Hypothalamus (tissue), 51 donors: ENCODE results near the gene CHI3L2.
A peak's percentile ranks its signal among the peaks of the same experiment; 100 is the strongest.

Experiments
- DNase-seq, 51 donors: peaks; one replicate each; lab custom pipeline; 2025; lab: John Stamatoyannopoulos, UW

Gene CHI3L2

DNA sequence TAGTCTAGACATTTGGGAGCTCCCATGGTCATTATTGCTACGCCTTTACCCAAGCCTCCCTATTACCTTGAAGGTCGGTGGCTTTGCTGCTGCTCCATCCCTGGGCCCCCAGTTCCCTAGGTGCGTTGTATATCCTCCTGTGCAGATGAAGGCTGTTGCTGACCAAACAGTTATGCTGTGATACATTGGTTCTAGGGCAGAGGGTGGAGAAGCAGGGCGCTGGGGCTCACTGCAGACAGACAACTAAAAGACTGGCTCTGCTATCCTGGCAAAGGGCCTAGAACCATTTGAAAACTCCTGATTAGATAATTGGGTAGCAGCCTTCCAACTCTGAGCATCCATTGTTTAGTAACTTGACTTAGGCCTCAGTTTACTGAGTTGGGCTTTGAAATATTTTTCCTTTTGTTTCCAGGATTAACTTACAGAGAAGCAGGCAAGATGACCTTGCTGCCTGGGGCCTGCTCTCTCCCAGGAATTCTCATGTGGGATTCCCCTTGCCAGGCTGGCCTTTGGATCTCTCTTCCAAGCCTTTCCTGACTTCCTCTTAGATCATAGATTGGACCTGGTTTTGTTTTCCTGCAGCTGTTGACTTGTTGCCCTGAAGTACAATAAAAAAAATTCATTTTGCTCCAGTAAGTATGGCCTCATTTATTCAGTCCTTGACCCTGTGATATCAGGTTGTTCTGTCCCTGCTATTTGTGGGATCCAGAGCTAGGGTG is 15.5 kb downstream of the CHI3L2 start:
- DNase-seq, result no peak

DNA sequence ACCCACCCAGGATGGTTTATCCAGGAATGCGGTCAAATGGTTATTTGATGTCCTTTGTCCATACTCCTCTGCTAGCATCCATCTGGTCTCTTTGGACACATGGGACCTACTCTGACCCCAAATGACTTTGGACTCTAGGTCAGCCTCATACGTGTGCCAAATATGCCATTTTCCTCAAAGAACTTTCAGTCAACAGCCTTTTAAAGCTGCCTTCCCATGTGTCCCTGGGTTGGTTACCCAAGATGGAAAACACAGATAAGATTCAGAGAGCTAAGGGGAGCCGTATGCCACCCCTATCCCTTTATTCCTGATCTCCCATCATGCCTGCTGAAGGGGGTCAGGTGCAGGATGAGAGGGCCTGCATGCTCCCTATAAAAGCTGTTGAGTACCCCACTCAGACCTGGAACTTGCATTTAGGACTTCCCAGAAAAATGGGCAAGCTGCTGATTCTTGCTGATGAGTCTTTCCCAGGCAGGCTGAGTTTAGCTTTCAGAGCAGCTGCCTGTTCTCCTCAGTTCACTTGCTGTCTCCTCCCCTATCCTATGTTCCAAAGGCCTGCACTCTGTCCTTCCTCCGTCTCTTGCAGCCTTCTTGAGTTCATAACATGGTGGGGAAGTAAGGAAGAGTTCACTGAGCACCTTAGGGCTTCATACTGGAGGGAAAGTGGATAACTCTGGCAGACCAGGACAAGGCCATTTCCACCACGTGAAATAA is 19.8 kb downstream of the CHI3L2 start:
- DNase-seq, result no peak

GRCh38 chr1:111249960-111250359 is 22.4 kb downstream of the CHI3L2 start:
- DNase-seq, result peak in 25 of 51 donors; percentile 11 to 73 (median 33)

DNA sequence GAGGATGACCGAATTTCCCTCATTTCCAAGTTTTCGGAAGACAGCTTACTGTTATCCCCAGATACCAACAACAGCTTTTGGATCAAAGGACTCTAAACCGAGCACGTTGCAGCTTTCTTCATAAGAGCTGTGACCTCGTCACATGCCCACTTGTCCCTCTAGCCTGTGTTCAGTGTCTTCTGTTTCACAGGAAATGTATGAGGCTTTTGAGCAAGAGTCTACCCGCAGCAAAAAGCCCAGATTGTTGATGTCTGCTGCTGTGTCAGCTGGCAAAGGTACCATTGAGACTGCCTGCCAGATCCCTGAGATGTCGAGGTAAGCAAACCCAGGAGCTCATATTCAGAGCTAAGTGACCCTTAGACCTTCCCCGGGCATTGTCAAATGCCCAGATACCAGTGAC is 24.1 kb downstream of the CHI3L2 start:
- DNase-seq, result no peak

DNA sequence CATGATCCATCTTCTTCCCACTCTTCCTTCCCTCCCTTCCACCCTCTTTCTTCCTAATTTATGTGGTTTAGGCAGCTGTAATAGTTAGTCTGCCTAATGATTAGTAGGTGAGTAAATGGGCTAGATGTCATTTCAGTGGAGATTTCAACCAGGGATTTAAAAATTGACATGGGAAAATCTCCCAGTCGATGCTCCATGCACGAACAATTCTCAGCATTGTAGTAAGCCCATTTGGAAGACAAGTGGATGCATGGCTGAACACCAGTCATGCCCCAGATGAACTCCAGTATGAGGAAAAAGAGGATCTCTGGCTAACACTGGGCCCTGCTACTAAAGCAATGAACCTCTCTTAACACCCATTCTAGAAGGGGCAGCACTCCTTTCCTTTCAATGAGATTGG is 25.3 kb downstream of the CHI3L2 start:
- no peak for DNase-seq

- peak in 15 of 51 donors; percentile 8 to 59 (median 27) for DNase-seq
Observed at GRCh38 chr1:111253876-111254275, 26.4 kb downstream of the CHI3L2 start.

DNA sequence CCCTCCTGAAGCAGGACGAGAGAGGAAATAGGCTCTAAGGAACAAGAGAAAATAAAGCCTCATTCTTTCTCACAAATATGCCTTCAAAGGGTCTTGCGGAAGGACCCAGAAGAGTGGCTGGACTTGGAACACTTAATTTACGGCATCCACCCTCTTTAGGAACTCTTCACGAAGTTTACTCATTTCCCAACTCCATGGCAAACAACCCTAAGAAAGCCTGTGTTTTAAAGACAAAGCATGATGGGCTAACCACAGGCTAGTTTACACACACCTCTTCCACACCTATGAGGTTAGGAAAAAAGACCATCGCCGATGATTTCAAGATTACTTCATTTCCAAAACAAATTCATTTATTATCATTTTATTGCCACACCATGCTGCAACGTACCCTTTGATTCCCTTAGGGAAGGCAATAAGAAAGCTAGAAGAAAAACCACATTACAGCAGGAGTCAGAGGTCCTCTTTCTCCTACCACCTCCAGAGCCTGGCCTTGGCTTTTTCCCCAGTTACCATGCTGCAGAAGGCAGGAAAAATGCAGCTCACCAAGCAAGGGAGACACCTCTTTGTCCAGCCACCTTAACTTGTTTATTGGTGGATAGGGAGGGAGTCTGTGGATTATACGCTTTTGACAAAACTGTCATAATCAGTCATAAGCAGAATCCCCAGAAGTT is 29.6 kb downstream of the CHI3L2 start:
- DNase-seq, result no peak

DNA sequence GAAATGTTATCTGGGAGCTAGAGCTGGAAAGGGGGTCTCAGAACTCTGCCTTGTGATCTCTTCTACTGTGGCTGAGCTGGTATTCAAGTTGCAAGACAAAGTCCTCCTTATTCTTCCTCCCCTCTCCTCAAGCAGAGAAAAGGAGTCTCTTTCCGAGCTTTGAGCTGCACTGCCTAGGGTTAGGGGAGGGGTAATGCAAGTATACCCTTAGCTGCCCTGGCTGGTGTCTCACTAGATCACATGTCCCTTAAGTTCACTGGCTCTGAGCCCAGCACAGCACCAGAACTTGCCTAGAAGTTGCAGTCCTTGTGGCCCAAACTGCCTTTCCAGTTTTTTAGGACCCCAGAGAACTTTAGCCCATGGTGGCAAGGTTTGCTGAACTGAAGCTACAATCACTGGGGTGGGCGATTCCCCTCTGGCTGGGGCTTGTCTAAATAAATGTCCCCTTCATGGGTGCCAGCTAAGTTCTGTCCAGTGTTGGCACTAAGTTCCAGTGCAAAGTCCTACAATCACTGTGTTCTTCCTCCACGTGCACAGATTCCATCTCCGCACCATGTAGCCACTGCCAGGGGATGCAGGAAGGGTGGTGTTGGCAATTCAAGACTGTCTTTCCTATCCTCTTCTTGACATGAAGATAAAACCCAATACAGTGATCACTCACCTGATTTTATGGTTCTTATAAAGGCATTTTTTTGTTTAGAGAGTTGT is 40.4 kb downstream of the CHI3L2 start:
- no peak for DNase-seq

DNA sequence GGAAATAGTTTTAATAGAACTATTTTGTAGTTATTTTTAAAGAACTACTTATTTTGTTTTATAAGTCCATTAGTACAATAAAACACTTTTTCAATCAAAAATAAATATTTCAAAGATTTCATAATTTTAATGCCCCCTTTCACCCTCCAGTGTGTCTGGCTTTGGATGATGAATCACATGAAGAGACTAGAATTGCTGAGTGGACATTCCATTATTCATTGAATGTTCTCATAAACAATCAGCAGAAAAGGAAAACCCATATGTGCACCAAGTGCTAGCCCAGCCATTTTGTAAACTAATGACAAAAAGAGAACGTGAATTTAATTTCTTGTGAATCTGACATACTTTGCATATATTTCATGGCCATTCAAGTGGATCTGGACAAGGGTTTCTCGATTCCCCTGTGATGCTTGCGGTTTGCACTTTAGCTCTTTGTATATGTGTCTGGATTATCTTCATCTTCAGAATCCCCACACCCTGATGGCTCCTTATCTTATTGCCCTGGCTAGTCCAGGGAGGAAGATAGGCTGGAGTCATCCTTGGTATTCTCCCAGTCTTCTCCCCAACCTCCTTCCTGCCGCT is 42.4 kb downstream of the CHI3L2 start:
- no peak for DNase-seq

DNA sequence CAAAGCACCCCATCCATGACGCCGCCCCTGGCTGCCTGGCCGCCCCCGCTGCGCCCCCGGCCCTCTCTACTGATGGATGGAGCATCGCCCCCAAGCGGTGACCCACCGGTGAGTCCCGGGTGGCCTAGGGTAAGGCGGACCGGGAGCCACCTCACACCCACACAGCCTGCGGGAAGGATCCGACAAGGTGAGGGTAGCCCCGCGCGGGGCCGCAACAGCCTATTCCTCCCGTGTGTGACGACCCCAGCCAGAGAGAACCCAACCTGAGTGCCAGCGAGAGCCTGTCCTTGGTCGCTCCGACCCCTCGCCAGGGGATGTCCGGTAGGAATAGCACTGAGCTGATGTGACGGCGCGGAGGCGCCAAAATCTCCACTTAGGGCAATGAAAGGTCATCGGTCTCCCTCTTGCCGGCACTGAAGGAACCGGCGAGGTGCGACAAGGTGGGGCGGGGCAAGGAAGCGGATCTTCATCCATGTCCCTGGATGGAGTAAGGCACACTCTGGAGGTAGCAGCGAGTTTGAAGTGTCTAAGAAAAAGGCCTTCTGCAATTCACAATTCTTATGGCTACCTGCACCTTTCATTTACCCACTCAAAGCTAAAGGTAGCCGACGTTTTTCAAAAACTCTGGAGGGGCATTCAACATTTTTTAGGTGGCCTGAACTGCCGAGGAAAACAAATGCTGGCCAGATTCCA is 43.4 kb downstream of the CHI3L2 start:
- no peak for DNase-seq

- peak in 3 of 51 donors; percentile 10 to 22 (median 22) for DNase-seq
Observed at GRCh38 chr1:111271464-111271801, 43.9 kb downstream of the CHI3L2 start.

DNA sequence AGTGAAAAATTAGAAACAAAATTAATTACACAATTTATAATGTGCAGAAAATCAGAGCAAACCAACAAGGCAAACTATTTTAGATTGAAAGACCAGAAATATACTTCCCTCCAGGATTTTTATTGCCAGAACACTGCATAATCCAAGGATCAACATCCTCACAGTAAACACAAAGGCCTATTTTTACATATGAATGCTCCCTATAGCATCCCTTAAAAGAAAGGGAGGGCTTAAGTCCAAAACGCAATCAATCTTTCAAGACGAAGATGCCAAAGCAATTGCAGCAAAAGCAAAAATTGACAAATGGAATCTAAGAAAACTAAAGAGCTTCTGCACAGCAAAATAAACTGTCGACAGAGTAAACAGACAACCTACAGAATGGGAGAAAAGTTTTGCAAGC is 44.6 kb downstream of the CHI3L2 start:
- DNase-seq, result no peak

- DNase-seq, result no peak
Observed at GRCh38 chr1:111274653-111275052, 47.1 kb downstream of the CHI3L2 start.

- peak in 13 of 51 donors; percentile 13 to 45 (median 28) for DNase-seq
Observed at GRCh38 chr1:111275079-111275478, 47.6 kb downstream of the CHI3L2 start.

GRCh38 chr1:111275780-111276433 is 48.4 kb downstream of the CHI3L2 start:
- no peak for DNase-seq

DNA sequence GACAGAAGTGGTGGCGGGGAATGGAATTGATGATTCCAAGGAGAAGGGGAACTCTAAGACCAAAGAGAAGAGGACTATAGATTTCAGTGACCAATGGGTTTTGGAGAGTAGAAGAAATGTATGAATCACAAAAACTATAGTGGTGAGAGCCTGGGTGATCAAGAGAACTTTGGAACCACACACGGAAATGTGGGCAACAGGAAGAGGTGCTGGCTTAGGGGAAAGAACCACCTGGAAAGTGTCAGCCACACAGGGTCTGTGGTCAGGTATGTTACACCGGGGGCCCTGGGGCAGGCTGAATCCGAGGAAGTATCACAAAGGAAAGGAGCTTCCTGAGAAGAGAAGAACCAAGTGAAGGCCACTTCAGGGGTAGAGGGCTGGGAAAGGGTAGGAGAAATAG is 51.6 kb downstream of the CHI3L2 start:
- no peak for DNase-seq

GRCh38 chr1:111280267-111280666 is 52.8 kb downstream of the CHI3L2 start:
- no peak for DNase-seq

DNA sequence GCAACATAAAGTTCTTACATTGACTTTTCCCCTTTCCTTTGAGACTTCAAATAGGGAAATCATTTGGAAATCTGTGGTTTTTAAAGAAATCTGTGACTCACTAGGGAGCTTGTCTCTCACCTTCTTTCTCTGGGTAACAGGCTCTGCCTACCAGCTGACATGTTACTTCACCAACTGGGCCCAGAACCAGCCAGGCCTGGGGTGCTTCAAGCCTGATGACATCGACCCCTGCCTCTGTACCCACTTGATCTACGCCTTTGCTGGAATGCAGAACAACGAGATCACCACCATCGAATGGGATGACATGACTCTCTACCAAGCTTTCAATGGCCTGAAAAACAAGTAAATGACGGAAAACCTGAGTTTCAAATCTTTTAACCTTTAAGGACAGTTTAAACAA is 53.9 kb downstream of the CHI3L2 start:
- DNase-seq, result no peak

DNA sequence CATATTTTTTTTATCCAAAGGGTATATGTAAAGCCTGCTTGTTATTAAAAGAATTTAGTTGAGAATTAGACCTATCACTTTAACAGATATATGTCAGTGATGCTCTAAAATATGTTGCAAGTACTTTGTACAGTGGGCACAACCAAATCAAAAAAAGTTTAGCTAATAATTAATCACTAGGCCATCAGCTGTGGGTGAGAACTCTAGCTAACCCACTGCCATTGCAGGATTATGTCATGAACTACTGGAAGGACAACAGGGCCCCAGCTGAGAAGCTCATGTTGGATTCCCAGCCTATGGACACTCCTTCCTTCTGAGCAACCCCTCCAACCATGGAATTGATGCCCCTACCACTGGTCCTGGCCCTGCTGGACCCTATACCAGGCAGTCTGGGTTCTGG is 56.3 kb downstream of the CHI3L2 start:
- DNase-seq, result no peak

DNA sequence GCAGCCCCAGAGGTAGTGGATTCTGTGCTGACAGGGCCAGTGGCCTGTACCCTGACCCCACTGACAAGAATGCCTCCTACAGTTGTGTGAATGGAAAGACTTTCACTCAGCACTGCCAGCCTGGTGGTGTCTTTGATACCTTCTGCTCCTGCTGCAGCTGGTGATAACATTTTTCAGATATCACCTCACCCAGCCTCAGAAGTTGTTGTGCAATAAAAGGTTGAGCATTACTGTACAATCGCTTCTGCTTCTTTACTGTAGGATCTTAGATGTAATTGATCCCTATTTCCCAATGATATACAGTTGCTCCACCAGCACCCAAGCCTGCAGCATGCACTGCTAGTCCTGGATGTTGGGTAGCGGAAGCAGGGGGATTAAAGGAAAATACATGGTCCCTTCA is 58.4 kb downstream of the CHI3L2 start:
- DNase-seq, result no peak
